Panc1 (cell line): ENCODE measurements around the gene GDF11. TPM values are rescaled to one million over a fixed set of nuclear protein-coding genes. Genes with fewer than 3 reads are reported as not detected.

Experiments
- ATAC-seq: fragments of 200-7000 bp; cut with Tn5 transposase; 2 replicates; pipeline ENCODE4 v1.9.1; 2020; ENCODE audit warnings: mild to moderate bottlenecking, moderate library complexity
- BruUV-seq: library from RNA; stranded (reverse); fragments of 400-500 nt; replicated peaks from 2 replicates; lab custom pipeline; 2021; lab: Mats Ljungman, UMichigan
- CTCF ChIA-PET: fragments of 300-600 bp; sonication (Branson Sonifier 250); formaldehyde crosslinking; loops from one replicate; lab custom pipeline; 2022; ENCODE audit warnings: antibody characterized with exemption; lab: Charles Lee
- POLR2A ChIA-PET: fragments of 300-600 bp; sonication (Branson Sonifier 250); formaldehyde crosslinking; loops from one replicate; lab custom pipeline; 2022; ENCODE audit warnings: antibody characterized with exemption; lab: Charles Lee
- DNase-seq: peaks from one replicate; pipeline ENCODE4 v3.0.0-alpha.2; 2010; ENCODE audit warnings: low read depth, low spot score
- H3K27ac ChIP-seq: 2 replicates; pipeline ENCODE4 v1.5.1; 2011; ENCODE audit warnings: mild to moderate bottlenecking, low read length, inconsistent platforms
- H3K27me3 ChIP-seq: fragments of 200-500 bp; sonication (Bioruptor generic); 2 replicates; pipeline ENCODE4 v1.6.0; 2014; ENCODE audit warnings: low read length, inconsistent platforms; ENCODE audit not compliant: control insufficient read depth, insufficient read depth
- H3K36me3 ChIP-seq: fragments of 200-500 bp; sonication (Bioruptor generic); 2 replicates; pipeline ENCODE4 v1.5.1; 2014; ENCODE audit warnings: inconsistent platforms, mild to moderate bottlenecking, low read length, moderate library complexity; ENCODE audit not compliant: control insufficient read depth, insufficient read depth
- H3K4me1 ChIP-seq: 2 replicates; pipeline ENCODE4 v1.5.1; 2011; ENCODE audit warnings: inconsistent platforms, mild to moderate bottlenecking, low read length, moderate library complexity; ENCODE audit not compliant: control insufficient read depth, insufficient read depth
- H3K4me3 ChIP-seq, 2 experiments: 2 replicates each; pipeline ENCODE4 v1.5.1; 2011 to 2012; ENCODE audit warnings: low read depth in 2 of 2, low read length in 2 of 2, mild to moderate bottlenecking in 2 of 2, inconsistent platforms in 1 of 2, moderate library complexity in 1 of 2
- H3K9me3 ChIP-seq: fragments of 200-500 bp; sonication (Bioruptor generic); 2 replicates; pipeline ENCODE4 v1.5.1; 2014; ENCODE audit warnings: low read depth, mild to moderate bottlenecking, inconsistent platforms, low read length, moderate library complexity; ENCODE audit not compliant: control insufficient read depth, insufficient read depth
- POLR2AphosphoS5 ChIP-seq: IDR thresholded peaks from 2 replicates; pipeline ENCODE4 v1.6.1; 2012; ENCODE audit warnings: mild to moderate bottlenecking, low read depth, low read length, moderate library complexity
- SIN3A ChIP-seq: IDR thresholded peaks from 2 replicates; pipeline ENCODE4 v1.6.1; 2012; ENCODE audit warnings: low read depth, mild to moderate bottlenecking, low read length, moderate library complexity, borderline replicate concordance; ENCODE audit not compliant: insufficient read depth
- TCF7L2 ChIP-seq: IDR thresholded peaks from 2 replicates; pipeline ENCODE4 v1.6.1; 2011; ENCODE audit warnings: mild to moderate bottlenecking, low read depth, low read length, inconsistent platforms
- in situ Hi-C: cut with HindIII; loops from 2 replicates; pipeline ENCODE4 v1.10.0; 2016; ENCODE audit warnings: low sequenced_read_pairs, low pct_unique_long_range_greater_than_20kb
- intact Hi-C: fragments of 100-400 bp; cut with micrococcal nuclease; formaldehyde crosslinking; loops from one replicate; pipeline ENCODE4 v1.10.0; 2022; ENCODE audit not compliant: unreplicated experiment
- total RNA-seq: library from RNA; stranded (reverse); gene quantifications from one replicate; pipeline ENCODE4 v1.2.1, GENCODE V29; 2021; ENCODE audit not compliant: unreplicated experiment
- TF ChIP-seq, protein P1 (sequence below), 2 experiments: IDR thresholded peaks; 2 replicates each; pipeline ENCODE4 v1.6.1; 2011 to 2012; ENCODE audit warnings: low read depth in 2 of 2, control low read depth in 1 of 2, low read length in 1 of 2, mild to moderate bottlenecking in 1 of 2, moderate library complexity in 1 of 2; ENCODE audit not compliant: insufficient read depth in 1 of 2
- TF ChIP-seq, protein P2 (sequence below): fragments of 450-650 bp; IDR thresholded peaks from 2 replicates; pipeline ENCODE4 v1.5.1; 2017; ENCODE audit warnings: mild to moderate bottlenecking

The GDF11 gene
- total RNA-seq, 1 experiment from 2014 or later, result 11.8 TPM

DNA sequence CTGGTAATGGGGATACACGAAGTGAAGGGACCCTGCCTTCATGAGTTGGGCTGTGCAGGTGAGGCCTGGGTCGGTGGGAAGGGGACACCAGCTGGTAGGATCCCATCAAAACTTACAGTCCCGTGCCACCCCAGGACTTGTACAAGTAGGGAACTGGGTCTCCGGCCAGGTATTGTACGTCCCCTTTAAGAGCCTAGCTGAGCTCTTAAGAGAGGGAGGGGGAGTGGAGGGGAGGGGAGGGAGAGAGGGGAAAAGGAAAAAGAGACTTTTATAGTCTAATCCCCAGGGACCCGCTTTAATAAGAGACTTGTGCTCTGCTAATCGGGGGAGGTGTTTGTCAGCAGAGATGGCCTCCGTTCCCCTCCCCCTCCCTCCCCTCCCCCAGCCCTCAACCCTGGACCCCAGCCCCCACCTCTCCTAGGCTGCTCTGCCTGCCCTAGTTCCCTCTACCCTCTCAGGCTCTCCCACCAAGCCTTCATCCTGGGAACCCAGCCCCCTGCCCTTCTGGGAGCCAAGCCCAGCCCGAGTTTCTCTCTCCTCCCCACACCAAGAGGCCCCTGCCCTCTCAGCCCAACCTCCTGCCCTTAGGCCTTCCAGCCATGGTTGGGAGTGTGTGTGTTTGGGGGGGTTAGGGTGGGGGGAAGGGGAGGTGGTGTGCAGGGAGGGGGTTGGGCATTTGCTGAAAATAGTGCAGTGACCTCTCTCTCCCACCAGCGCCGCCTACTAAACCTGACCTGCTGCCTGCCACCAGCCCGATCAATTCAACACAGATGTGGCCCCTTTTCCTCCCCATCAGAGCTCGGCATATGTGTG lies 2.6 kb downstream of the GDF11 start:
- POLR2A ChIA-PET, result no interaction called here
- Histone ChIP-seq H3K4me1 (peaks cover 24% of the 10 kb centered on the region), H3K36me3 (no peaks in the 10 kb centered on the region), H3K27me3 (no peaks in the 10 kb centered on the region), H3K27ac (no peak overlapping the region), H3K9me3 (no peaks in the 10 kb centered on the region), H3K4me3 (no peak overlapping the region)
- in situ Hi-C loops (no loop called here), intact Hi-C loops (loop anchor here (10.0 kb wide), 1 partner anchor 199 kb away; no protein-coding TSS in a partner anchor)
- CTCF ChIA-PET, result interaction anchor here (0.6 kb wide), 1 partner anchor 223 kb away, joined by 5 read pairs; no protein-coding TSS in a partner anchor
- TF ChIP-seq, protein P1, sequence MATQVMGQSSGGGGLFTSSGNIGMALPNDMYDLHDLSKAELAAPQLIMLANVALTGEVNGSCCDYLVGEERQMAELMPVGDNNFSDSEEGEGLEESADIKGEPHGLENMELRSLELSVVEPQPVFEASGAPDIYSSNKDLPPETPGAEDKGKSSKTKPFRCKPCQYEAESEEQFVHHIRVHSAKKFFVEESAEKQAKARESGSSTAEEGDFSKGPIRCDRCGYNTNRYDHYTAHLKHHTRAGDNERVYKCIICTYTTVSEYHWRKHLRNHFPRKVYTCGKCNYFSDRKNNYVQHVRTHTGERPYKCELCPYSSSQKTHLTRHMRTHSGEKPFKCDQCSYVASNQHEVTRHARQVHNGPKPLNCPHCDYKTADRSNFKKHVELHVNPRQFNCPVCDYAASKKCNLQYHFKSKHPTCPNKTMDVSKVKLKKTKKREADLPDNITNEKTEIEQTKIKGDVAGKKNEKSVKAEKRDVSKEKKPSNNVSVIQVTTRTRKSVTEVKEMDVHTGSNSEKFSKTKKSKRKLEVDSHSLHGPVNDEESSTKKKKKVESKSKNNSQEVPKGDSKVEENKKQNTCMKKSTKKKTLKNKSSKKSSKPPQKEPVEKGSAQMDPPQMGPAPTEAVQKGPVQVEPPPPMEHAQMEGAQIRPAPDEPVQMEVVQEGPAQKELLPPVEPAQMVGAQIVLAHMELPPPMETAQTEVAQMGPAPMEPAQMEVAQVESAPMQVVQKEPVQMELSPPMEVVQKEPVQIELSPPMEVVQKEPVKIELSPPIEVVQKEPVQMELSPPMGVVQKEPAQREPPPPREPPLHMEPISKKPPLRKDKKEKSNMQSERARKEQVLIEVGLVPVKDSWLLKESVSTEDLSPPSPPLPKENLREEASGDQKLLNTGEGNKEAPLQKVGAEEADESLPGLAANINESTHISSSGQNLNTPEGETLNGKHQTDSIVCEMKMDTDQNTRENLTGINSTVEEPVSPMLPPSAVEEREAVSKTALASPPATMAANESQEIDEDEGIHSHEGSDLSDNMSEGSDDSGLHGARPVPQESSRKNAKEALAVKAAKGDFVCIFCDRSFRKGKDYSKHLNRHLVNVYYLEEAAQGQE (IDR thresholded peaks at IDR 0.05; ENCODE audit: insufficient read depth in 1 of 2, low read depth in 2 of 2, low read length in 1 of 2), result no peak
- TF ChIP-seq SIN3A, result no peak
- no peak for TF ChIP-seq TCF7L2
- TF ChIP-seq, protein P2, sequence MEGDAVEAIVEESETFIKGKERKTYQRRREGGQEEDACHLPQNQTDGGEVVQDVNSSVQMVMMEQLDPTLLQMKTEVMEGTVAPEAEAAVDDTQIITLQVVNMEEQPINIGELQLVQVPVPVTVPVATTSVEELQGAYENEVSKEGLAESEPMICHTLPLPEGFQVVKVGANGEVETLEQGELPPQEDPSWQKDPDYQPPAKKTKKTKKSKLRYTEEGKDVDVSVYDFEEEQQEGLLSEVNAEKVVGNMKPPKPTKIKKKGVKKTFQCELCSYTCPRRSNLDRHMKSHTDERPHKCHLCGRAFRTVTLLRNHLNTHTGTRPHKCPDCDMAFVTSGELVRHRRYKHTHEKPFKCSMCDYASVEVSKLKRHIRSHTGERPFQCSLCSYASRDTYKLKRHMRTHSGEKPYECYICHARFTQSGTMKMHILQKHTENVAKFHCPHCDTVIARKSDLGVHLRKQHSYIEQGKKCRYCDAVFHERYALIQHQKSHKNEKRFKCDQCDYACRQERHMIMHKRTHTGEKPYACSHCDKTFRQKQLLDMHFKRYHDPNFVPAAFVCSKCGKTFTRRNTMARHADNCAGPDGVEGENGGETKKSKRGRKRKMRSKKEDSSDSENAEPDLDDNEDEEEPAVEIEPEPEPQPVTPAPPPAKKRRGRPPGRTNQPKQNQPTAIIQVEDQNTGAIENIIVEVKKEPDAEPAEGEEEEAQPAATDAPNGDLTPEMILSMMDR, result no peak
- no peak for TF ChIP-seq POLR2AphosphoS5
- no TSS peak for BruUV-seq
- DNase-seq (no peak), ATAC-seq (no peak)

DNA sequence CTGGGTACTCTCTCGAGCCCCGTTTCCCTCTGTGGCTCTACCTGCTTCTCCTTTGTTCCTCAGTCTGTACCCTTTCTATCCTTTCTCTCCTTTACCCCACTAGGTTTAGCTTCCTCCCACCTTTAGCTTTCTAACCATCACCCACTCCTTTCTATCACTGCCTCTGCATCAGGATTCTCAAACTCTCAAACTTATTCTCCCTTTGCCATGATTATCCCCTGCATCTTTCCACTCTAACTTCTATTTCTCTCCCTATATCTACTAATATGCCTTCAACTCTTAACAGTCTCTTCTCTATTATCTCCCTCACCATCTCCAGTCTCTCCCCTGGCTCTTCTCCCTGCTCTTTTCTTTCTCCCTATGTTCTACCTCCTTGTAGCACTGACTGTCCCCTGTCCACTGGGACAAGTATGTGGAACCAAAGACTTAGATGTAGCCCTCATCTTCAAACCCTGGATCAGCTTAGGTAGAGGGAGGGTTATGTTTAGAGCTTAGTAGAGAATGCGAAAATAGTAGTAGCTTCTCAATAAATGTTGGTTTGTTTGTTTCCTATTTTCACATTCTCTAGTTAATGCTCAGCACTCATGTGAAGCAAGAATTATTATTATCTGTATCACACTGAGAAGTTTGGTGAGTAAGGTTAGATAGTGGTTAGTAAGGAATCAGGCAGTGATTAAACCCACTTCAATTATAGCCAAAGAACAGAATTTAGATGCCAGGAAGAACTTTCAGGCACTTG lies 3.4 kb downstream of the GDF11 start:
- intact Hi-C loops (loop anchor here (10.0 kb wide), 1 partner anchor 198 kb away; no protein-coding TSS in a partner anchor), in situ Hi-C loops (no loop called here)
- Histone ChIP-seq H3K9me3 (no peaks in the 10 kb centered on the region), H3K27me3 (no peaks in the 10 kb centered on the region), H3K4me1 (peaks cover 24% of the 10 kb centered on the region), H3K27ac (no peak overlapping the region), H3K4me3 (no peak overlapping the region), H3K36me3 (no peaks in the 10 kb centered on the region)
- POLR2A ChIA-PET, result interaction anchor here (0.5 kb wide), 1 partner anchor 1606 kb away, joined by 4 read pairs; no protein-coding TSS in a partner anchor
- no TSS peak for BruUV-seq
- ATAC-seq (no peak), DNase-seq (no peak)
- CTCF ChIA-PET, result interaction anchor here (0.7 kb wide), 1 partner anchor 79 kb away, joined by 19 read pairs; no protein-coding TSS in a partner anchor
- TF ChIP-seq, protein P2, result no peak
- TF ChIP-seq, protein P1 (IDR thresholded peaks at IDR 0.05; ENCODE audit: insufficient read depth in 1 of 2, low read depth in 2 of 2, low read length in 1 of 2), result no peak
- TF ChIP-seq SIN3A (no peak), POLR2AphosphoS5 (no peak), TCF7L2 (no peak)
